H9 (cell line): ENCODE results near the gene SGCE. TPM values are rescaled to one million over a fixed set of nuclear protein-coding genes. Genes with fewer than 3 reads are reported as not detected.

ENCODE experiments used
- DNase-seq: peaks from one replicate; pipeline ENCODE4 v3.0.0-alpha.2; 2017
- H2AFZ ChIP-seq: one replicate; pipeline ENCODE4 v1.6.1; 2013; ENCODE audit warnings: mild to moderate bottlenecking, low read length, control low read depth, moderate library complexity
- H2AK5ac ChIP-seq: 2 replicates; pipeline ENCODE4 v1.6.1; 2013; ENCODE audit warnings: low read length, control low read depth, mixed read lengths; ENCODE audit not compliant: insufficient read length
- H2BK120ac ChIP-seq: one replicate; pipeline ENCODE4 v1.6.1; 2013; ENCODE audit warnings: low read depth, mild to moderate bottlenecking, low read length, control low read depth, inconsistent platforms; ENCODE audit not compliant: poor library complexity, severe bottlenecking
- H2BK12ac ChIP-seq: 2 replicates; pipeline ENCODE4 v1.6.1; 2013; ENCODE audit warnings: low read length, control low read depth, mixed read lengths, low read depth; ENCODE audit not compliant: insufficient read length
- H2BK15ac ChIP-seq: 2 replicates; pipeline ENCODE4 v1.6.1; 2013; ENCODE audit warnings: low read depth, low read length, control low read depth
- H2BK20ac ChIP-seq: one replicate; pipeline ENCODE4 v1.6.1; 2013; ENCODE audit warnings: low read depth, mild to moderate bottlenecking, low read length, control low read depth, inconsistent platforms; ENCODE audit not compliant: poor library complexity, severe bottlenecking
- H2BK5ac ChIP-seq: 2 replicates; pipeline ENCODE4 v1.6.1; 2013; ENCODE audit warnings: low read length, control low read depth, mixed read lengths; ENCODE audit not compliant: insufficient read length
- H3K14ac ChIP-seq: 2 replicates; pipeline ENCODE4 v1.6.1; 2013; ENCODE audit warnings: low read length, control low read depth; ENCODE audit not compliant: insufficient read depth
- H3K18ac ChIP-seq: 2 replicates; pipeline ENCODE4 v1.6.1; 2013; ENCODE audit warnings: low read depth, mild to moderate bottlenecking, mixed read lengths, low read length, control low read depth; ENCODE audit not compliant: insufficient read length
- H3K23ac ChIP-seq: 2 replicates; pipeline ENCODE4 v1.6.1; 2013; ENCODE audit warnings: low read length, control low read depth, mixed read lengths, low read depth; ENCODE audit not compliant: insufficient read length
- H3K23me2 ChIP-seq: 2 replicates; pipeline ENCODE4 v1.6.1; 2013; ENCODE audit warnings: low read depth, mild to moderate bottlenecking, mixed read lengths, low read length, control low read depth; ENCODE audit not compliant: insufficient read length, poor library complexity, severe bottlenecking
- H3K27ac ChIP-seq: 2 replicates; pipeline ENCODE4 v1.5.1; 2013; ENCODE audit warnings: low read length, control low read depth, mixed read lengths, low read depth; ENCODE audit not compliant: insufficient read length
- H3K27me3 ChIP-seq: 2 replicates; pipeline ENCODE4 v1.6.1; 2013; ENCODE audit warnings: low read length, control low read depth, inconsistent platforms; ENCODE audit not compliant: insufficient read depth
- H3K4ac ChIP-seq: 2 replicates; pipeline ENCODE4 v1.6.1; 2013; ENCODE audit warnings: low read depth, mild to moderate bottlenecking, control low read depth, inconsistent platforms, low read length, moderate library complexity
- H3K4me1 ChIP-seq: 2 replicates; pipeline ENCODE4 v1.6.1; 2013; ENCODE audit warnings: low read length, control low read depth, inconsistent platforms; ENCODE audit not compliant: insufficient read depth
- H3K4me2 ChIP-seq: 2 replicates; pipeline ENCODE4 v1.6.1; 2013; ENCODE audit warnings: low read length, control low read depth, mixed read lengths; ENCODE audit not compliant: insufficient read length, insufficient read depth
- H3K56ac ChIP-seq: 2 replicates; pipeline ENCODE4 v1.6.1; 2013; ENCODE audit warnings: low read depth, mild to moderate bottlenecking, mixed read lengths, low read length, control low read depth; ENCODE audit not compliant: insufficient read length
- H3K79me1 ChIP-seq: 2 replicates; pipeline ENCODE4 v1.6.1; 2013; ENCODE audit warnings: low read depth, mild to moderate bottlenecking, moderate library complexity, low read length, control low read depth, inconsistent platforms; ENCODE audit not compliant: insufficient read depth, poor library complexity, severe bottlenecking
- H3K79me2 ChIP-seq: 2 replicates; pipeline ENCODE4 v1.6.1; 2013; ENCODE audit warnings: low read length, control low read depth, inconsistent platforms; ENCODE audit not compliant: insufficient read depth
- H3K9ac ChIP-seq: 2 replicates; pipeline ENCODE4 v1.6.1; 2013; ENCODE audit warnings: low read length, control low read depth, mixed read lengths; ENCODE audit not compliant: insufficient read length; ENCODE audit errors: extremely low read depth
- H3K9me3 ChIP-seq: one replicate; pipeline ENCODE4 v1.6.1; 2013; ENCODE audit warnings: low read depth, low read length, inconsistent platforms; ENCODE audit not compliant: control insufficient read depth
- H3T11ph ChIP-seq: one replicate; pipeline ENCODE4 v1.6.1; 2013; ENCODE audit warnings: mild to moderate bottlenecking, low read length, control low read depth, inconsistent platforms
- H4K20me1 ChIP-seq: one replicate; pipeline ENCODE4 v1.6.1; 2013; ENCODE audit not compliant: control insufficient read depth, insufficient read length, insufficient read depth
- H4K5ac ChIP-seq: 2 replicates; pipeline ENCODE4 v1.6.1; 2013; ENCODE audit warnings: low read depth, mild to moderate bottlenecking, mixed read lengths, low read length, control low read depth; ENCODE audit not compliant: insufficient read length
- H4K8ac ChIP-seq: replicated peaks from 2 replicates; pipeline ENCODE4 v1.6.1; 2013; ENCODE audit warnings: low read length, control low read depth, mixed read lengths, low read depth; ENCODE audit not compliant: insufficient read length
- H4K91ac ChIP-seq: 2 replicates; pipeline ENCODE4 v1.6.1; 2013; ENCODE audit warnings: low read depth, mild to moderate bottlenecking, moderate library complexity, mixed read lengths, low read length, control low read depth; ENCODE audit not compliant: insufficient read length
- H3K27ac Mint-ChIP-seq, 3 experiments: 2 replicates in 2 of 3; 3 replicates in 1 of 3; pipeline ENCODE4 v1.8.0; 2020 to 2021; ENCODE audit warnings: mixed read lengths in 3 of 3, mild to moderate bottlenecking in 1 of 3, moderate library complexity in 1 of 3
- H3K27me3 Mint-ChIP-seq: 2 replicates; pipeline ENCODE4 v1.8.0; 2021; ENCODE audit warnings: low read depth, mild to moderate bottlenecking, moderate library complexity, mixed read lengths
- H3K36me3 Mint-ChIP-seq, 3 experiments: 2 replicates in 2 of 3; 3 replicates in 1 of 3; pipeline ENCODE4 v1.8.0; 2020 to 2021; ENCODE audit warnings: low read depth in 3 of 3, mixed read lengths in 3 of 3; ENCODE audit not compliant: insufficient read depth in 1 of 3
- H3K4me1 Mint-ChIP-seq, 2 experiments: 2 replicates each; pipeline ENCODE4 v1.8.0; 2020; ENCODE audit warnings: mixed read lengths in 2 of 2
- H3K4me3 Mint-ChIP-seq, 2 experiments: 2 replicates in 1 of 2; 3 replicates in 1 of 2; pipeline ENCODE4 v1.8.0; 2020 to 2021; ENCODE audit warnings: mild to moderate bottlenecking in 2 of 2, mixed read lengths in 2 of 2, moderate library complexity in 1 of 2
- H3K9me3 Mint-ChIP-seq, 2 experiments: 2 replicates in 1 of 2; 3 replicates in 1 of 2; pipeline ENCODE4 v1.8.0; 2020; ENCODE audit warnings: mild to moderate bottlenecking in 2 of 2, mixed read lengths in 2 of 2, moderate library complexity in 1 of 2
- WGBS: extraction: QIAGEN DNeasy Blood & Tissue Kit; methylation state at CpG from one replicate; pipeline ENCODE4 v1.1.7; 2013; ENCODE audit warnings: missing lambda C conversion rate, low lambda C conversion rate, mixed read lengths; ENCODE audit not compliant: insufficient read length; ENCODE audit errors: extremely low coverage; 5-methylcytosine and 5-hydroxymethylcytosine counted together
- total RNA-seq: library from RNA; stranded (reverse); gene quantifications from 2 replicates; pipeline ENCODE4 v1.2.1, GENCODE V29; 2021
- TF ChIP-seq, protein P1 (sequence below): fragments of 200-600 bp; sonication (generic); conservative IDR thresholded peaks from 3 replicates; pipeline ENCODE4 v1.8.0; 2021; ENCODE audit warnings: antibody characterized with exemption, mild to moderate bottlenecking

SGCE gene
- total RNA-seq, 1 experiment from 2014 or later = 30.5 TPM

DNA sequence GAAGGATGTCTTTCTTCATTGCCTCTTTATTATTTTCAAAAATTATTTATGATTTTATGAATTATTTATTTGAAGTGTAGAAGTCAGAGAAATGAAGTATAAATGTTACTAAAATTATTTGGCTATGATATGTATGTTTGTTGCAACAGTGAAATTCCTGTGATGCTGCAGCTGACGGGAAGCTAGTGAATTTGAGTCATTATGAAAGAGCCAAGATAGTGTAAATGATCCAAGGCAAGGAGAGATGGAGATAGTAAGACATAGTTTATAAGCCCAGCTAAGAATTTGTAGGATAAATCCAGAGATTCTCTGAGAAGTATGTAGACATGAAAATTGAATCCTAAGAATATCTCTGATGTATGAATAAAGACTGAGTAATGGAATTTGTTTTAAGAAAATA, 115.5 kb downstream of the SGCE start:
- H3K23me2 ChIP-seq = no peaks in the 10 kb centered on the region
- no peak overlapping the region for H3K9ac ChIP-seq
- Mint-ChIP-seq H3K9me3 (no peaks in the 10 kb centered on the region), H3K27me3 (no peaks in the 10 kb centered on the region), H3K27ac (no peak overlapping the region), H3K4me1 (no peaks in the 10 kb centered on the region), H3K36me3 (peaks cover 0 to 24% (median 17%) of the 10 kb centered on the region in 3 experiments; a peak in 6 of 7 replicates), H3K4me3 (no peak overlapping the region)
- no peak overlapping the region for H2BK5ac ChIP-seq
- no peak overlapping the region for H2AK5ac ChIP-seq
- H3K23ac ChIP-seq = no peak overlapping the region
- no peak overlapping the region for H2BK120ac ChIP-seq
- WGBS = no CpG with 5 or more reads among the region's 1 CpG
- H3K9me3 ChIP-seq = no peaks in the 10 kb centered on the region
- no peak overlapping the region for H3K56ac ChIP-seq
- H4K20me1 ChIP-seq = no peaks in the 10 kb centered on the region
- no peak overlapping the region for H4K8ac ChIP-seq
- H3K4me2 ChIP-seq = no peak overlapping the region
- H3K27me3 ChIP-seq = no peaks in the 10 kb centered on the region
- no peak overlapping the region for H3K4ac ChIP-seq
- H3K27ac ChIP-seq = no peak overlapping the region
- H3K14ac ChIP-seq = no peak overlapping the region
- no peak overlapping the region for H2AFZ ChIP-seq
- no peaks in the 10 kb centered on the region for H3K79me1 ChIP-seq
- no peak overlapping the region for H3K18ac ChIP-seq
- H2BK12ac ChIP-seq = no peak overlapping the region
- no peak overlapping the region for H4K5ac ChIP-seq
- H2BK20ac ChIP-seq = no peak overlapping the region
- no peak overlapping the region for H4K91ac ChIP-seq
- no peak overlapping the region for H3T11ph ChIP-seq
- H2BK15ac ChIP-seq = no peak overlapping the region
- H3K79me2 ChIP-seq = no peaks in the 10 kb centered on the region
- DNase-seq = no peak
- TF ChIP-seq, protein P1, sequence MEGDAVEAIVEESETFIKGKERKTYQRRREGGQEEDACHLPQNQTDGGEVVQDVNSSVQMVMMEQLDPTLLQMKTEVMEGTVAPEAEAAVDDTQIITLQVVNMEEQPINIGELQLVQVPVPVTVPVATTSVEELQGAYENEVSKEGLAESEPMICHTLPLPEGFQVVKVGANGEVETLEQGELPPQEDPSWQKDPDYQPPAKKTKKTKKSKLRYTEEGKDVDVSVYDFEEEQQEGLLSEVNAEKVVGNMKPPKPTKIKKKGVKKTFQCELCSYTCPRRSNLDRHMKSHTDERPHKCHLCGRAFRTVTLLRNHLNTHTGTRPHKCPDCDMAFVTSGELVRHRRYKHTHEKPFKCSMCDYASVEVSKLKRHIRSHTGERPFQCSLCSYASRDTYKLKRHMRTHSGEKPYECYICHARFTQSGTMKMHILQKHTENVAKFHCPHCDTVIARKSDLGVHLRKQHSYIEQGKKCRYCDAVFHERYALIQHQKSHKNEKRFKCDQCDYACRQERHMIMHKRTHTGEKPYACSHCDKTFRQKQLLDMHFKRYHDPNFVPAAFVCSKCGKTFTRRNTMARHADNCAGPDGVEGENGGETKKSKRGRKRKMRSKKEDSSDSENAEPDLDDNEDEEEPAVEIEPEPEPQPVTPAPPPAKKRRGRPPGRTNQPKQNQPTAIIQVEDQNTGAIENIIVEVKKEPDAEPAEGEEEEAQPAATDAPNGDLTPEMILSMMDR = no peak
- no peaks in the 10 kb centered on the region for H3K4me1 ChIP-seq

Other genes starting within 250 kb of the SGCE start
- 19.4 and 21.6 TPM in 2 replicates for gene CASD1, start 146.3 kb downstream of the SGCE start, total RNA-seq